Measurements from ENCODE around the gene SGSM1. TPM values are rescaled to one million over a fixed set of nuclear protein-coding genes. Genes with fewer than 3 reads are reported as not detected.

The SGSM1 gene
- total RNA-seq, 1 donor from 2014 or later = 0.07 TPM

DNA sequence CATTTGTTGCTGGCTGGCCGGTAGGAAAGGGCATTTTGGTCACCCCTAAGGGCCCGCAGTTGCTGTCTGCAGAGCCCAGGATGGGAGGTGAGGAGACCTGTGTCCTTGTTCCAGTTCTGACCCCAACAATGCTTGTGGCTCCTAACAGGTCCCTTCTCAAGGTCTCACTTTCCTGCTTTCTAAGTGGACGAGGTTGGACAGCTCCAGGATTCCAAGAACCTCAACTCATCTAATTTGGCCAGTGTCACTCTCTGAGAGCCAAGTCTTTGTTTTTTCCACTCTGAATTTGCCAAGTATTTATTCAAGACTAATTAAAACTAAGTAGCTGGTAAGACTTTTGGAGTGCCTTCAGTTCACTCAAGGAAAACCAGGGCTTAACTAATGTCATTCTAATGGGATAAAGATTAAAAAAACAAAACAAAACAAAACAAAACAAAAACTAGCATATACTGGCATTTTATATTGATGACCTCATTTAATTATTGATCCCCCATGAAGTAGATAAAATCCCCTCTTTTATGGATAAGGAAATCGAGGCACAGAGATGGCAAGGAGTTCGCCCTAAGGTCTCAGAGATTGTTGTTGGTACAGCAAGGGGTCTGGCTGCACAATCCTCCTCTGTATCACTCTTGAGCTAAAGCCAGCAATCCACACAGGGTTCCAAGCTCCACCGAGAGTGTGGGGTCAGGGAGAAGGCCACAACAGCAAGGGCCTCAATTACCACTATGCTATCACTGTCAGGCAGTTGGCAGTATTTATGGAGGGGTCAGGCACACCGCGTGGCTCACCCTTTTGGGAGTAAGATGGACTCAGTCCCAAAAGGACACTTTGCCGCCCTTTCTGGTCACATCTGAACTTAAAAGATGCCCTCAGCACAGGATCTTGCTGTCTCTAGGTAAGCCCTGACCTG, 8.1 kb downstream of the SGSM1 start:
- peaks cover 20% of the 10 kb centered on the region for H3K4me1 Mint-ChIP-seq (ENCODE audit: low read depth)
- H3K9me3 Mint-ChIP-seq = peaks cover 14% of the 10 kb centered on the region
- no peak overlapping the region for H3K27ac Mint-ChIP-seq
- intact Hi-C loops (cut with micrococcal nuclease) = no loop called here
- no peak overlapping the region for H3K4me3 Mint-ChIP-seq (ENCODE audit: low read depth)
- DNase-seq (ENCODE audit: low spot score) = no peak
- peaks cover 3% of the 10 kb centered on the region for H3K36me3 Mint-ChIP-seq (ENCODE audit: low read depth)
- peaks cover 29% of the 10 kb centered on the region for H3K27me3 Mint-ChIP-seq (ENCODE audit: low read depth)

GRCh38 chr22:24816806-24817205, 10.8 kb downstream of the SGSM1 start:
- intact Hi-C loops (cut with micrococcal nuclease) = no loop called here
- H3K27ac Mint-ChIP-seq = no peak overlapping the region

DNA sequence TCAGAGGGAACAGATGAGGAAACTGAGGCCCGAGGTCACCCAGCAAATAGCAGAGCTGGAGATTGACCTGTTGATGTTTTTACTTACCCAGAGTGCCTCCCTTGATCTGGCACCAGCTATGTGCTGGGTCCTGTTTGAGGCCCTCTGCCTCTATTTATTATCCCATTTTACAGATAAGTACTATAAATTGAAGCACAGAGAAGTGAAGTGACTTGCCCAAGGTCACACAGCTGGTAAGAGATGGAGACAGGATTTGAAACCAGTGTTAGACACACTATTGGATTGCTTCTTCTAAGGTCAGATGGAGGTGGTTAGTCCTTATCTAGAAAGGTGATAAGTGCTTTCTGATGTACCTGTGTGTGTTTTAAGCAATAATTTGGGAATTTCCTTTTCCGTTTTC, 13.5 kb downstream of the SGSM1 start:
- Mint-ChIP-seq H3K4me1 (ENCODE audit: low read depth) (no peaks in the 10 kb centered on the region), H3K27ac (no peak overlapping the region), H3K4me3 (ENCODE audit: low read depth) (no peak overlapping the region), H3K36me3 (ENCODE audit: low read depth) (peaks cover 3% of the 10 kb centered on the region), H3K9me3 (peaks cover 14% of the 10 kb centered on the region), H3K27me3 (ENCODE audit: low read depth) (peaks cover 11% of the 10 kb centered on the region)
- no peak for DNase-seq (ENCODE audit: low spot score)
- intact Hi-C loops (cut with micrococcal nuclease) = no loop called here

More at GRCh38 chr22:24816806-24817205, 10.8 kb downstream of the SGSM1 start:
- Mint-ChIP-seq H3K4me1 (ENCODE audit: low read depth) (peaks cover 4% of the 10 kb centered on the region), H3K4me3 (ENCODE audit: low read depth) (no peak overlapping the region), H3K9me3 (peaks cover 14% of the 10 kb centered on the region), H3K27me3 (ENCODE audit: low read depth) (peaks cover 25% of the 10 kb centered on the region), H3K36me3 (ENCODE audit: low read depth) (peaks cover 3% of the 10 kb centered on the region)
- DNase-seq (ENCODE audit: low spot score) = no peak

GRCh38 chr22:24819911-24820461, 14.0 kb downstream of the SGSM1 start:
- DNase-seq (ENCODE audit: low spot score) = no peak
- Mint-ChIP-seq H3K27me3 (ENCODE audit: low read depth) (peaks cover 6% of the 10 kb centered on the region), H3K4me1 (ENCODE audit: low read depth) (no peaks in the 10 kb centered on the region), H3K9me3 (peaks cover 12% of the 10 kb centered on the region), H3K27ac (no peak overlapping the region), H3K36me3 (ENCODE audit: low read depth) (peaks cover 3% of the 10 kb centered on the region), H3K4me3 (ENCODE audit: low read depth) (no peak overlapping the region)
- intact Hi-C loops (cut with micrococcal nuclease) = no loop called here

GRCh38 chr22:24822471-24822870, 16.5 kb downstream of the SGSM1 start:
- Mint-ChIP-seq H3K27me3 (ENCODE audit: low read depth) (peaks cover 4% of the 10 kb centered on the region), H3K9me3 (no peaks in the 10 kb centered on the region), H3K27ac (no peak overlapping the region), H3K4me3 (ENCODE audit: low read depth) (no peak overlapping the region), H3K36me3 (ENCODE audit: low read depth) (no peaks in the 10 kb centered on the region), H3K4me1 (ENCODE audit: low read depth) (no peaks in the 10 kb centered on the region)
- intact Hi-C loops (cut with micrococcal nuclease) = no loop called here
- DNase-seq (ENCODE audit: low spot score) = no peak

GRCh38 chr22:24823787-24824186, 17.8 kb downstream of the SGSM1 start:
- intact Hi-C loops (cut with micrococcal nuclease) = no loop called here
- Mint-ChIP-seq H3K4me1 (ENCODE audit: low read depth) (no peaks in the 10 kb centered on the region), H3K36me3 (ENCODE audit: low read depth) (no peaks in the 10 kb centered on the region)

GRCh38 chr22:24824250-24824649, 18.2 kb downstream of the SGSM1 start:
- intact Hi-C loops (cut with micrococcal nuclease) = no loop called here
- H3K27me3 Mint-ChIP-seq (ENCODE audit: low read depth) = peaks cover 4% of the 10 kb centered on the region
- H3K36me3 Mint-ChIP-seq (ENCODE audit: low read depth) = no peaks in the 10 kb centered on the region
- no peaks in the 10 kb centered on the region for H3K9me3 Mint-ChIP-seq
- H3K27ac Mint-ChIP-seq = no peak overlapping the region
- no peak for DNase-seq (ENCODE audit: low spot score)
- no peaks in the 10 kb centered on the region for H3K4me1 Mint-ChIP-seq (ENCODE audit: low read depth)
- no peak overlapping the region for H3K4me3 Mint-ChIP-seq (ENCODE audit: low read depth)

More at GRCh38 chr22:24823787-24824186, 17.8 kb downstream of the SGSM1 start:
- DNase-seq (ENCODE audit: low spot score) = no peak
- H3K27me3 Mint-ChIP-seq (ENCODE audit: low read depth) = peaks cover 4% of the 10 kb centered on the region
- no peak overlapping the region for H3K4me3 Mint-ChIP-seq (ENCODE audit: low read depth)
- H3K9me3 Mint-ChIP-seq = no peaks in the 10 kb centered on the region
- no peak overlapping the region for H3K27ac Mint-ChIP-seq

GRCh38 chr22:24824915-24825314, 18.9 kb downstream of the SGSM1 start:
- no peaks in the 10 kb centered on the region for H3K36me3 Mint-ChIP-seq (ENCODE audit: low read depth)
- intact Hi-C loops (cut with micrococcal nuclease) = no loop called here
- H3K4me3 Mint-ChIP-seq (ENCODE audit: low read depth) = no peak overlapping the region
- H3K27ac Mint-ChIP-seq = no peak overlapping the region
- no peak for DNase-seq (ENCODE audit: low spot score)
- H3K4me1 Mint-ChIP-seq (ENCODE audit: low read depth) = no peaks in the 10 kb centered on the region
- H3K27me3 Mint-ChIP-seq (ENCODE audit: low read depth) = peaks cover 4% of the 10 kb centered on the region
- H3K9me3 Mint-ChIP-seq = no peaks in the 10 kb centered on the region

GRCh38 chr22:24826710-24827285, 20.8 kb downstream of the SGSM1 start:
- H3K27me3 Mint-ChIP-seq (ENCODE audit: low read depth) = peaks cover 3% of the 10 kb centered on the region
- no peaks in the 10 kb centered on the region for H3K9me3 Mint-ChIP-seq
- H3K27ac Mint-ChIP-seq = no peak overlapping the region
- intact Hi-C loops (cut with micrococcal nuclease) = no loop called here
- no peaks in the 10 kb centered on the region for H3K36me3 Mint-ChIP-seq (ENCODE audit: low read depth)
- no peak overlapping the region for H3K4me3 Mint-ChIP-seq (ENCODE audit: low read depth)
- no peaks in the 10 kb centered on the region for H3K4me1 Mint-ChIP-seq (ENCODE audit: low read depth)
- no peak for DNase-seq (ENCODE audit: low spot score)

DNA sequence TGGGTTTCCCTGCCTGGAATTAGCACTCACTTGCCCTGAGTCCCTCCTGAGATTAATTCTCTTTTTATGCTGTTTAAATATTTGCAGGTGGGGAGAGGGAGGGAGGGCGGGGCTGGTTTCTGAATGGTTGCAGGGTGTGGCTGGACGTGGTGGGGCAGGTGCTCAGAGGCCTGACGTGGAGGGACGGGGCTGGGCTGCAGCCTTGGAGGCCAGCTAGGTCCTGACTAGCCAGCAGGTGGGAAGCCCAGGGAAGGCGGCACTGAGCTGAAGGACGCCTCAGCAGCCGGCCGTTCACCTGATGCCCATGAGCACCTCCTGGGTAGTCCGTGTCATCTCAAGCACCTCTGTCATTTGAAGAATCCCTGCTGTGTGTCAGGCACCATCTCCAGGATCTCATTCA, 21.3 kb downstream of the SGSM1 start:
- Mint-ChIP-seq H3K36me3 (ENCODE audit: low read depth) (no peaks in the 10 kb centered on the region), H3K27me3 (ENCODE audit: low read depth) (peaks cover 3% of the 10 kb centered on the region), H3K9me3 (no peaks in the 10 kb centered on the region), H3K27ac (no peak overlapping the region), H3K4me1 (ENCODE audit: low read depth) (no peaks in the 10 kb centered on the region), H3K4me3 (ENCODE audit: low read depth) (no peak overlapping the region)
- intact Hi-C loops (cut with micrococcal nuclease) = no loop called here
- no peak for DNase-seq (ENCODE audit: low spot score)

DNA sequence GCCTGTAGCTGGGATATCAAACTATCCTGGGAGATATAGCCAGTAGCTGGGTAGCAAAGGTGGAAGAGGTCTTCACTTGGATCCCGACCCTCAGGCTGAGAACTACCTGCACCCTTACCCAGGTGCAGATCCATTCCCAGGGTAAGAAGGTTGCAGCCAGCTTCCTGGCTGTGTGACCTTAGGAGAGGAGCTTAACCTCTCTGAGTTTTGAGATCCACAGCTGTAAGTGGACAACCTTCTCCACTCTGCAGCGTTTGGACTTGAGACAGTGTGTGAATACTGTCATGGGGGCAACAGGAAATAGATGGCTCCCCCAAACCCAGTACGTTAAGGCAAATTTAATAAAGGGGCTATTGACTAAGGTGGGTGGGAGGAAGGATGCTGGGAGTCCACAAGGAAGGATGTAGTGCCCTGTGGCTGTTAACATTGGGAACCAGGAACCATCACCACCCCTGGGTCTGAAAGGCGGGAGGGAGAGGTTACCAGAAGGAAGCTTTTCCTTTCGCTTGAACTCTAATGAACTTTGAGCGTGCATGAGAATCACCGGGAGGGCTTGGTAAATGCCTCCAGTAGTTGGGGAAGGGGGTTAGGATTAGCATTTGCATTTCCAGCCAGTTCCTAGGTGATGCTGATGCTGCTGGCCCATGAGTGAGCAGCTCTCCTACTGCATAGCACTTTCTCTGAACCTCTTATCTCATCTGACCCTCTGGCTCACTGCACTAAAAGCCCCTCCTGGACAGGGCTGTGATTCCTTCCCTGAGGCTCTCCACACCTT, 24.4 kb downstream of the SGSM1 start:
- no peak overlapping the region for H3K27ac Mint-ChIP-seq
- H3K4me1 Mint-ChIP-seq (ENCODE audit: low read depth) = no peaks in the 10 kb centered on the region
- H3K27me3 Mint-ChIP-seq (ENCODE audit: low read depth) = peaks cover 3% of the 10 kb centered on the region
- H3K36me3 Mint-ChIP-seq (ENCODE audit: low read depth) = no peaks in the 10 kb centered on the region
- DNase-seq (ENCODE audit: low spot score) = no peak
- no peaks in the 10 kb centered on the region for H3K9me3 Mint-ChIP-seq
- H3K4me3 Mint-ChIP-seq (ENCODE audit: low read depth) = no peak overlapping the region
- intact Hi-C loops (cut with micrococcal nuclease) = no loop called here

GRCh38 chr22:24831687-24832086, 25.7 kb downstream of the SGSM1 start:
- intact Hi-C loops (cut with micrococcal nuclease) = no loop called here
- H3K4me1 Mint-ChIP-seq (ENCODE audit: low read depth) = no peaks in the 10 kb centered on the region

More at GRCh38 chr22:24831687-24832086, 25.7 kb downstream of the SGSM1 start:
- Mint-ChIP-seq H3K4me3 (ENCODE audit: low read depth) (no peak overlapping the region), H3K27ac (no peak overlapping the region), H3K9me3 (no peaks in the 10 kb centered on the region), H3K27me3 (ENCODE audit: low read depth) (peaks cover 3% of the 10 kb centered on the region), H3K36me3 (ENCODE audit: low read depth) (no peaks in the 10 kb centered on the region)
- no peak for DNase-seq (ENCODE audit: low spot score)
